WTC11 (cell line): ENCODE data around the gene SLC25A21. TPM values are rescaled to one million over a fixed set of nuclear protein-coding genes. Genes with fewer than 3 reads are reported as not detected.

Source experiments
- ATAC-seq: fragments of 200-7000 bp; cut with Tn5 transposase; 2 replicates; pipeline ENCODE4 v1.10.0; 2021; ENCODE audit warnings: mild to moderate bottlenecking, moderate library complexity
- CTCF ChIA-PET: fragments of 300-600 bp; sonication (Branson Sonifier 250); formaldehyde crosslinking; loops from one replicate; lab custom pipeline; 2021; ENCODE audit warnings: antibody characterized with exemption; lab: Charles Lee
- POLR2A ChIA-PET: fragments of 350-600 bp; sonication (Branson Sonifier 250); formaldehyde crosslinking; loops from one replicate; lab custom pipeline; 2021; ENCODE audit warnings: antibody characterized with exemption; lab: Charles Lee
- DNase-seq: peaks from one replicate; pipeline ENCODE4 v3.0.0; 2021; ENCODE audit warnings: low spot score
- H3K27ac Mint-ChIP-seq: 2 replicates; pipeline ENCODE4 v1.8.0; 2021; ENCODE audit warnings: mixed read lengths
- H3K27me3 Mint-ChIP-seq: 2 replicates; pipeline ENCODE4 v1.8.0; 2021; ENCODE audit warnings: low read depth, mild to moderate bottlenecking, moderate library complexity, mixed read lengths
- H3K36me3 Mint-ChIP-seq: 2 replicates; pipeline ENCODE4 v1.8.0; 2021; ENCODE audit warnings: mixed read lengths
- H3K4me1 Mint-ChIP-seq: 2 replicates; pipeline ENCODE4 v1.8.0; 2022; ENCODE audit warnings: mixed read lengths
- H3K4me3 Mint-ChIP-seq: 2 replicates; pipeline ENCODE4 v1.8.0; 2021; ENCODE audit warnings: mild to moderate bottlenecking, moderate library complexity, mixed read lengths
- H3K9me3 Mint-ChIP-seq: 2 replicates; pipeline ENCODE4 v1.8.0; 2021; ENCODE audit warnings: mixed read lengths
- CBFB ChIP-seq: sonication (generic); formaldehyde crosslinking; IDR thresholded peaks from 2 replicates; pipeline ENCODE4 v1.8.1; 2022; ENCODE audit warnings: mild to moderate bottlenecking, low read depth, missing genetic modification reagents
- CREB1 ChIP-seq: sonication (generic); formaldehyde crosslinking; IDR thresholded peaks from 2 replicates; pipeline ENCODE4 v1.8.0; 2023; ENCODE audit warnings: mild to moderate bottlenecking, missing genetic modification reagents
- ELF4 ChIP-seq: sonication (generic); formaldehyde crosslinking; IDR thresholded peaks from 2 replicates; pipeline ENCODE4 v1.8.1; 2022; ENCODE audit warnings: low read depth, mild to moderate bottlenecking, moderate library complexity, missing genetic modification reagents
- ESRRA ChIP-seq: sonication (generic); formaldehyde crosslinking; IDR thresholded peaks from 2 replicates; pipeline ENCODE4 v1.8.1; 2022; ENCODE audit warnings: mild to moderate bottlenecking, missing genetic modification reagents, borderline replicate concordance
- FOXJ3 ChIP-seq: sonication (generic); formaldehyde crosslinking; IDR thresholded peaks from 2 replicates; pipeline ENCODE4 v1.9.0; 2021; ENCODE audit warnings: missing genetic modification reagents, mild to moderate bottlenecking, borderline replicate concordance
- FOXK1 ChIP-seq: sonication (generic); formaldehyde crosslinking; IDR thresholded peaks from 2 replicates; pipeline ENCODE4 v1.8.0; 2022; ENCODE audit warnings: mild to moderate bottlenecking, moderate library complexity, missing genetic modification reagents
- FOXP1 ChIP-seq: sonication (generic); formaldehyde crosslinking; IDR thresholded peaks from 2 replicates; pipeline ENCODE4 v1.8.0; 2022; ENCODE audit warnings: missing genetic modification reagents, mild to moderate bottlenecking, moderate library complexity, borderline replicate concordance
- GABPB1 ChIP-seq: sonication (generic); formaldehyde crosslinking; IDR thresholded peaks from 2 replicates; pipeline ENCODE4 v1.8.1; 2023; ENCODE audit warnings: mild to moderate bottlenecking, missing genetic modification reagents
- GTF2I ChIP-seq: fragments of 250-450 bp; sonication (Bioruptor Pico); conservative IDR thresholded peaks from 2 replicates; pipeline ENCODE4 v1.4.0; 2021; ENCODE audit warnings: mild to moderate bottlenecking
- IRF2 ChIP-seq: sonication (generic); formaldehyde crosslinking; IDR thresholded peaks from 2 replicates; pipeline ENCODE4 v1.8.0; 2022; ENCODE audit warnings: low read depth, missing genetic modification reagents, borderline replicate concordance
- MYBL2 ChIP-seq: sonication (generic); formaldehyde crosslinking; IDR thresholded peaks from 2 replicates; pipeline ENCODE4 v1.8.1; 2023; ENCODE audit warnings: mild to moderate bottlenecking, moderate library complexity, missing genetic modification reagents
- NFE2L1 ChIP-seq: sonication (generic); formaldehyde crosslinking; IDR thresholded peaks from 2 replicates; pipeline ENCODE4 v1.8.1; 2023; ENCODE audit warnings: missing genetic modification reagents
- NR2C2 ChIP-seq: sonication (generic); formaldehyde crosslinking; IDR thresholded peaks from 2 replicates; pipeline ENCODE4 v1.8.0; 2022; ENCODE audit warnings: mild to moderate bottlenecking, missing genetic modification reagents
- PRDM15 ChIP-seq: sonication (generic); formaldehyde crosslinking; IDR thresholded peaks from 2 replicates; pipeline ENCODE4 v1.8.0; 2022; ENCODE audit warnings: missing genetic modification reagents
- SMAD3 ChIP-seq: sonication (generic); formaldehyde crosslinking; IDR thresholded peaks from 2 replicates; pipeline ENCODE4 v1.8.0; 2022; ENCODE audit warnings: missing genetic modification reagents, mild to moderate bottlenecking, borderline replicate concordance
- TP53 ChIP-seq: sonication (generic); formaldehyde crosslinking; IDR thresholded peaks from 2 replicates; pipeline ENCODE4 v1.8.1; 2023; ENCODE audit warnings: mild to moderate bottlenecking, missing genetic modification reagents
- ZMAT4 ChIP-seq: fragments of 250-450 bp; sonication (Bioruptor Pico); IDR thresholded peaks from 2 replicates; pipeline ENCODE4 v1.9.0; 2021; ENCODE audit warnings: mild to moderate bottlenecking
- ZNF138 ChIP-seq: sonication (generic); formaldehyde crosslinking; conservative IDR thresholded peaks from 2 replicates; pipeline ENCODE4 v1.8.1; 2022; ENCODE audit warnings: mild to moderate bottlenecking, moderate library complexity, missing genetic modification reagents
- ZNF416 ChIP-seq: fragments of 250-450 bp; sonication (Bioruptor Pico); IDR thresholded peaks from 2 replicates; pipeline ENCODE4 v1.9.0; 2021; ENCODE audit warnings: mild to moderate bottlenecking, inconsistent platforms
- ZNF423 ChIP-seq: fragments of 250-450 bp; sonication (Bioruptor Pico); IDR thresholded peaks from 2 replicates; pipeline ENCODE4 v2.1.2; 2022; ENCODE audit warnings: mild to moderate bottlenecking, moderate library complexity
- total RNA-seq: library from RNA; stranded (reverse); gene quantifications from 3 replicates; pipeline ENCODE4 v1.2.3, GENCODE V29; 2021
- TF ChIP-seq, protein P1 (sequence below): sonication (generic); formaldehyde crosslinking; IDR thresholded peaks from 2 replicates; pipeline ENCODE4 v1.8.0; 2023; ENCODE audit warnings: mild to moderate bottlenecking, missing genetic modification reagents

SLC25A21 gene
- total RNA-seq, 1 experiment from 2014 or later, result 8.2 TPM

DNA sequence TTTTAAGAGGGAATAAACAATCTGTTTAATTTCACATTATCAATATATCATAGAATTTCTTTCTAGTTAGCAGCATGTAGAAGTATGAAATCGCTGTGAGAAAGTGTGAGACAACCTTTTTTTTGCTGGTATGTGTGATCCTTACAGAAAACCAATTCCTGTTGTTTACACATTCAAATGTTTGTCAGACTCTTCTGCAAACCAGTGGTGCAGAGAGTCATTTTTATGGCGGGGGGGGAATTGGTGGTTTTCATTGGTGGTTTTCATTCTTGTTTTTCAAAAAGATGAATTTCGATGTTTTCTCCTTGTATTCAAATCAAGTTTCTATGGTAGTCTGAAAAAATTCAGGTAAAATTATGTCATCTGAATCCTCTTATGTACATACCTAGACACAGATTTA lies 57.8 kb downstream of the SLC25A21 start:
- TF ChIP-seq NFE2L1 (CRISPR knock-in tag), result no peak
- no peak for TF ChIP-seq PRDM15 (CRISPR knock-in tag)
- TF ChIP-seq FOXJ3, result no peak
- TF ChIP-seq FOXK1 (CRISPR knock-in tag), result no peak
- TF ChIP-seq IRF2 (CRISPR knock-in tag), result no peak
- no peak for TF ChIP-seq CREB1 (CRISPR knock-in tag)
- no peak for TF ChIP-seq TP53
- no peak for TF ChIP-seq SMAD3 (CRISPR knock-in tag)
- TF ChIP-seq NR2C2 (CRISPR knock-in tag), result no peak
- peaks cover 18% of the 10 kb centered on the region for H3K4me1 Mint-ChIP-seq
- CTCF ChIA-PET, result no interaction called here
- H3K36me3 Mint-ChIP-seq, result peaks cover 11% of the 10 kb centered on the region
- H3K9me3 Mint-ChIP-seq, result peaks cover 6% of the 10 kb centered on the region
- H3K4me3 Mint-ChIP-seq, result no peak overlapping the region
- H3K27me3 Mint-ChIP-seq, result no peaks in the 10 kb centered on the region
- H3K27ac Mint-ChIP-seq, result no peak overlapping the region
- DNase-seq, result no peak
- no peak for ATAC-seq
- POLR2A ChIA-PET, result no interaction called here

- ATAC-seq (no peak), DNase-seq (no peak)
- peaks cover 18% of the 10 kb centered on the region for H3K4me1 Mint-ChIP-seq
- TF ChIP-seq GABPB1 (CRISPR knock-in tag), result no peak
- TF ChIP-seq ZNF416, result no peak
- no peak for TF ChIP-seq ELF4 (CRISPR knock-in tag)
- no peak for TF ChIP-seq GTF2I (CRISPR knock-in tag)
- no peak for TF ChIP-seq FOXP1 (CRISPR knock-in tag)
- TF ChIP-seq MYBL2 (CRISPR knock-in tag), result no peak
- no peak for TF ChIP-seq SMAD3 (CRISPR knock-in tag)
- TF ChIP-seq CREB1 (CRISPR knock-in tag), result no peak
- no peak for TF ChIP-seq ESRRA
- TF ChIP-seq, protein P1, sequence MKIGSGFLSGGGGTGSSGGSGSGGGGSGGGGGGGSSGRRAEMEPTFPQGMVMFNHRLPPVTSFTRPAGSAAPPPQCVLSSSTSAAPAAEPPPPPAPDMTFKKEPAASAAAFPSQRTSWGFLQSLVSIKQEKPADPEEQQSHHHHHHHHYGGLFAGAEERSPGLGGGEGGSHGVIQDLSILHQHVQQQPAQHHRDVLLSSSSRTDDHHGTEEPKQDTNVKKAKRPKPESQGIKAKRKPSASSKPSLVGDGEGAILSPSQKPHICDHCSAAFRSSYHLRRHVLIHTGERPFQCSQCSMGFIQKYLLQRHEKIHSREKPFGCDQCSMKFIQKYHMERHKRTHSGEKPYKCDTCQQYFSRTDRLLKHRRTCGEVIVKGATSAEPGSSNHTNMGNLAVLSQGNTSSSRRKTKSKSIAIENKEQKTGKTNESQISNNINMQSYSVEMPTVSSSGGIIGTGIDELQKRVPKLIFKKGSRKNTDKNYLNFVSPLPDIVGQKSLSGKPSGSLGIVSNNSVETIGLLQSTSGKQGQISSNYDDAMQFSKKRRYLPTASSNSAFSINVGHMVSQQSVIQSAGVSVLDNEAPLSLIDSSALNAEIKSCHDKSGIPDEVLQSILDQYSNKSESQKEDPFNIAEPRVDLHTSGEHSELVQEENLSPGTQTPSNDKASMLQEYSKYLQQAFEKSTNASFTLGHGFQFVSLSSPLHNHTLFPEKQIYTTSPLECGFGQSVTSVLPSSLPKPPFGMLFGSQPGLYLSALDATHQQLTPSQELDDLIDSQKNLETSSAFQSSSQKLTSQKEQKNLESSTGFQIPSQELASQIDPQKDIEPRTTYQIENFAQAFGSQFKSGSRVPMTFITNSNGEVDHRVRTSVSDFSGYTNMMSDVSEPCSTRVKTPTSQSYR (CRISPR knock-in tag), result no peak
- TF ChIP-seq ZNF423 (CRISPR knock-in tag), result no peak
- TF ChIP-seq CBFB (CRISPR knock-in tag), result no peak
- TF ChIP-seq ZMAT4 (CRISPR knock-in tag), result no peak
- no peak for TF ChIP-seq ZNF138 (CRISPR knock-in tag)
- peaks cover 8% of the 10 kb centered on the region for H3K36me3 Mint-ChIP-seq
- no peak overlapping the region for H3K27ac Mint-ChIP-seq
- no peaks in the 10 kb centered on the region for H3K27me3 Mint-ChIP-seq
- no peak overlapping the region for H3K4me3 Mint-ChIP-seq
- peaks cover 6% of the 10 kb centered on the region for H3K9me3 Mint-ChIP-seq
- CTCF ChIA-PET, result no interaction called here
- POLR2A ChIA-PET, result no interaction called here
Measured at GRCh38 chr14:37114002-37114401, 58.4 kb downstream of the SLC25A21 start.
